ENCODE results near the gene CELF5.
"Not testable (repeated sequence)": the region's sequence is repeated elsewhere in the genome, so short reads cannot be mapped to it uniquely, and the experiment has no call there.

Gene CELF5

GRCh38 chr19:3330047-3330446 lies 105.6 kb downstream of the CELF5 start:
- DNase-seq: no peak

GRCh38 chr19:3332232-3332631 lies 107.8 kb downstream of the CELF5 start:
- DNase-seq: not testable (repeated sequence)

- no peak for DNase-seq
These were observed 108.6 kb downstream of the CELF5 start for GRCh38 chr19:3333020-3333583.

GRCh38 chr19:3333662-3334061 lies 109.2 kb downstream of the CELF5 start:
- no peak for DNase-seq

- not testable (repeated sequence) for DNase-seq
These were observed 110.4 kb downstream of the CELF5 start for GRCh38 chr19:3334749-3335430.

- no peak for DNase-seq
These were observed 111.2 kb downstream of the CELF5 start for GRCh38 chr19:3335431-3336350.

- no peak for DNase-seq
These were observed 111.9 kb downstream of the CELF5 start for GRCh38 chr19:3336351-3336679.

GRCh38 chr19:3336680-3337523 lies 112.4 kb downstream of the CELF5 start:
- DNase-seq: no peak

- no peak for DNase-seq
These were observed 114.2 kb downstream of the CELF5 start for GRCh38 chr19:3338541-3339181.

- no peak for DNase-seq
These were observed 115.9 kb downstream of the CELF5 start for GRCh38 chr19:3340340-3340739.

GRCh38 chr19:3342246-3342645 lies 117.8 kb downstream of the CELF5 start:
- no peak for DNase-seq

GRCh38 chr19:3342962-3343361 lies 118.5 kb downstream of the CELF5 start:
- not testable (repeated sequence) for DNase-seq

GRCh38 chr19:3343619-3344502 lies 119.4 kb downstream of the CELF5 start:
- no peak for DNase-seq

GRCh38 chr19:3344608-3345598 lies 120.4 kb downstream of the CELF5 start:
- DNase-seq: no peak

- no peak for DNase-seq
These were observed 121.5 kb downstream of the CELF5 start for GRCh38 chr19:3345850-3346460.
